ENCODE measurements around the gene EIF2D. TPM values are rescaled to one million over a fixed set of nuclear protein-coding genes. Genes with fewer than 3 reads are reported as not detected.

Gene EIF2D
- total and polyA plus RNA-seq, 2 experiments from 2014 or later = 45.7 to 67.2 TPM

- H3K4me3 ChIP-seq = no peak overlapping the region
- H3K27ac ChIP-seq = peak overlapping the region; percentile 80
- DNase-seq (ENCODE audit: low read depth in 1 of 2, low spot score in 1 of 2) = no peak
- no peaks in the 10 kb centered on the region for H3K27me3 ChIP-seq
- H3K9me3 ChIP-seq (ENCODE audit: low read depth) = no peaks in the 10 kb centered on the region
- TF ChIP-seq, protein P1, sequence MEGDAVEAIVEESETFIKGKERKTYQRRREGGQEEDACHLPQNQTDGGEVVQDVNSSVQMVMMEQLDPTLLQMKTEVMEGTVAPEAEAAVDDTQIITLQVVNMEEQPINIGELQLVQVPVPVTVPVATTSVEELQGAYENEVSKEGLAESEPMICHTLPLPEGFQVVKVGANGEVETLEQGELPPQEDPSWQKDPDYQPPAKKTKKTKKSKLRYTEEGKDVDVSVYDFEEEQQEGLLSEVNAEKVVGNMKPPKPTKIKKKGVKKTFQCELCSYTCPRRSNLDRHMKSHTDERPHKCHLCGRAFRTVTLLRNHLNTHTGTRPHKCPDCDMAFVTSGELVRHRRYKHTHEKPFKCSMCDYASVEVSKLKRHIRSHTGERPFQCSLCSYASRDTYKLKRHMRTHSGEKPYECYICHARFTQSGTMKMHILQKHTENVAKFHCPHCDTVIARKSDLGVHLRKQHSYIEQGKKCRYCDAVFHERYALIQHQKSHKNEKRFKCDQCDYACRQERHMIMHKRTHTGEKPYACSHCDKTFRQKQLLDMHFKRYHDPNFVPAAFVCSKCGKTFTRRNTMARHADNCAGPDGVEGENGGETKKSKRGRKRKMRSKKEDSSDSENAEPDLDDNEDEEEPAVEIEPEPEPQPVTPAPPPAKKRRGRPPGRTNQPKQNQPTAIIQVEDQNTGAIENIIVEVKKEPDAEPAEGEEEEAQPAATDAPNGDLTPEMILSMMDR (IDR thresholded peaks at IDR 0.05; ENCODE audit: low read depth, low read length) = no peak
- H3K36me3 ChIP-seq = no peaks in the 10 kb centered on the region
- peaks cover 22% of the 10 kb centered on the region for H3K4me1 ChIP-seq (ENCODE audit: low read depth)
Observed at GRCh38 chr1:206657751-206658150, 45.5 kb upstream of the EIF2D start.

- no peaks in the 10 kb centered on the region for H3K27me3 ChIP-seq
- TF ChIP-seq, protein P1 (IDR thresholded peaks at IDR 0.05; ENCODE audit: low read depth, low read length) = no peak
Observed at GRCh38 chr1:206656936-206657335, 44.7 kb upstream of the EIF2D start.

DNA sequence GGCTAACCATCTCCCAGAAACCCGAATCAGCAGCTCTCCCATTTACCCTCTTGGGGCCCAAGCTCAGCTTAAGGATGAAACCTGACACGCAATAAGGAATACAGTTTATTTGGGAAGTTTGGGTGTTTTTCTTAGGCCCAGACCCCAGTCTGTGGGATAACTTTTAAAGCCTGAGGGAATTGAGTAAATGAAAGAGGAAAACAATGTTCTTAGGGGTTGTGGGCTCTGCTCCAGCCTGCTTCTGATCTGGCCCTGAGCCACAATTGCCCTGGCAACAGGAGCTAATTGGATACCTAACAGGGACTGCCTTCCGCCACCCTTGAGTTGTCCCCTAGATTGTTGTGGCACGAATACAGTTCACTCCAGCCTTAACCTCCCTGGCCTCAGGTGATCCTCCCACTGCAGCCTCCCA, 43.2 kb upstream of the EIF2D start:
- Histone ChIP-seq H3K36me3 (no peaks in the 10 kb centered on the region), H3K9me3 (ENCODE audit: low read depth) (no peaks in the 10 kb centered on the region), H3K4me1 (ENCODE audit: low read depth) (peaks cover 18% of the 10 kb centered on the region), H3K4me3 (no peak overlapping the region), H3K27me3 (no peaks in the 10 kb centered on the region), H3K27ac (no peak overlapping the region)
- TF ChIP-seq, protein P1 (IDR thresholded peaks at IDR 0.05; ENCODE audit: low read depth, low read length) = no peak
- DNase-seq (ENCODE audit: low read depth in 1 of 2, low spot score in 1 of 2) = peak in 1 of 2 donors; percentile 30

More at GRCh38 chr1:206656936-206657335, 44.7 kb upstream of the EIF2D start:
- no peak overlapping the region for H3K27ac ChIP-seq
- no peak overlapping the region for H3K4me3 ChIP-seq
- H3K9me3 ChIP-seq (ENCODE audit: low read depth) = no peaks in the 10 kb centered on the region
- no peaks in the 10 kb centered on the region for H3K36me3 ChIP-seq
- peaks cover 18% of the 10 kb centered on the region for H3K4me1 ChIP-seq (ENCODE audit: low read depth)
- DNase-seq (ENCODE audit: low read depth in 1 of 2, low spot score in 1 of 2) = no peak

GRCh38 chr1:206654828-206655227, 42.6 kb upstream of the EIF2D start:
- peaks cover 14% of the 10 kb centered on the region for H3K4me1 ChIP-seq (ENCODE audit: low read depth)
- H3K27me3 ChIP-seq = no peaks in the 10 kb centered on the region
- TF ChIP-seq, protein P1 (IDR thresholded peaks at IDR 0.05; ENCODE audit: low read depth, low read length) = no peak
- no peaks in the 10 kb centered on the region for H3K9me3 ChIP-seq (ENCODE audit: low read depth)
- no peak for DNase-seq (ENCODE audit: low read depth in 1 of 2, low spot score in 1 of 2)
- no peak overlapping the region for H3K27ac ChIP-seq
- no peak overlapping the region for H3K4me3 ChIP-seq
- H3K36me3 ChIP-seq = no peaks in the 10 kb centered on the region

GRCh38 chr1:206653715-206654459, 41.6 kb upstream of the EIF2D start:
- Histone ChIP-seq H3K27me3 (no peaks in the 10 kb centered on the region), H3K9me3 (ENCODE audit: low read depth) (no peaks in the 10 kb centered on the region), H3K4me3 (no peak overlapping the region), H3K36me3 (no peaks in the 10 kb centered on the region), H3K4me1 (ENCODE audit: low read depth) (peaks cover 9% of the 10 kb centered on the region), H3K27ac (no peak overlapping the region)
- no peak for DNase-seq (ENCODE audit: low read depth in 1 of 2, low spot score in 1 of 2)
- TF ChIP-seq, protein P1 (IDR thresholded peaks at IDR 0.05; ENCODE audit: low read depth, low read length) = no peak

Measured in cardiac muscle cell (in vitro differentiated cells and primary cell).